Thymus (tissue), 11 donors: ENCODE data around the gene SFTPD. TPM values are rescaled to one million over a fixed set of nuclear protein-coding genes. Genes with fewer than 3 reads are reported as not detected.

Experiments used
- DNase-seq, 9 donors: peaks; one replicate each; pipeline ENCODE4 v3.0.0-alpha.2; 2013; ENCODE audit warnings: low spot score in 9 of 9, low read depth in 6 of 9, missing footprints in 1 of 9
- H3K27ac ChIP-seq, 2 donors: one replicate each; pipeline ENCODE4 v1.5.1; 2013; ENCODE audit warnings: control low read depth in 1 of 2, low read depth in 1 of 2, low read length in 1 of 2, mild to moderate bottlenecking in 1 of 2, moderate library complexity in 1 of 2
- H3K27me3 ChIP-seq, 2 donors: one replicate each; pipeline ENCODE4 v1.5.1; 2013; ENCODE audit warnings: low read length in 1 of 2; ENCODE audit not compliant: control insufficient read depth in 2 of 2, insufficient read depth in 1 of 2
- H3K36me3 ChIP-seq, 2 donors: one replicate each; pipeline ENCODE4 v1.5.1; 2013; ENCODE audit warnings: low read length in 1 of 2, mild to moderate bottlenecking in 1 of 2, moderate library complexity in 1 of 2; ENCODE audit not compliant: control insufficient read depth in 2 of 2, insufficient read depth in 2 of 2
- H3K4me1 ChIP-seq, 2 donors: one replicate each; pipeline ENCODE4 v1.5.1; 2013; ENCODE audit warnings: low read length in 2 of 2; ENCODE audit not compliant: control insufficient read depth in 2 of 2, insufficient read depth in 2 of 2
- H3K4me3 ChIP-seq, 2 donors: one replicate each; pipeline ENCODE4 v1.5.1; 2013; ENCODE audit warnings: low read length in 2 of 2, control low read depth in 1 of 2, mild to moderate bottlenecking in 1 of 2
- H3K9me3 ChIP-seq, 2 donors: one replicate each; pipeline ENCODE4 v1.5.1; 2013; ENCODE audit warnings: low read length in 1 of 2, mild to moderate bottlenecking in 1 of 2; ENCODE audit not compliant: control insufficient read depth in 2 of 2, insufficient read depth in 1 of 2
- WGBS: extraction: QIAGEN DNeasy Blood & Tissue Kit; methylation state at CpG from one replicate; pipeline ENCODE4 v1.1.7; 2013; 5-methylcytosine and 5-hydroxymethylcytosine counted together
- polyA plus RNA-seq: library from polyadenylated mRNA; stranded (reverse); fragments of 200-250 nt; gene quantifications from one replicate; pipeline ENCODE4 v1.2.3, GENCODE V29; 2013
- total RNA-seq: library from RNA; stranded (reverse); fragments of 120-200 nt; gene quantifications from one replicate; pipeline ENCODE4 v1.2.4, GENCODE V29; 2013
- donor health status: healthy.

Gene SFTPD
- total and polyA plus RNA-seq, 2 donors: 0.47 to 2.6 TPM

DNA sequence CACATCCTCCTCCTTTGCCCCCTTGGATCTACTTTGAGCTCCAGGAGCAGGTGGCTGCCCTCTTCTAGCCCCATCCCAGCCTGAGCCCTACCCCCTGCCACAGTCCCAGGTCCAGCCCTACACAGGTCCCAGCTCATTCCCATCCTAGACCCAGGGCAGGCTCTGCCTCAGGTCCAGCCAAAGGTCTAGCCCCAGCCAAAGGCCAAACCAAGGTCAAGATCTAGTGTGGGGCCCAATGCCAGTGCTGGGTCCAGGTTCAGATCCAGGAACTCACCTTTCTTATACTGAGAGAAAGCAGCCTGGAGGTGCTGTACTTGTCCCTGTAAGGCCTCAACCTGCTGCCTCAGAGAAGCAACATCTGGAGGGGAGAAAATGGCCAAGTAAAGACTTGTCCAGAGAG lies 8.5 kb downstream of the SFTPD start:
- Histone ChIP-seq H3K36me3 (no peaks in the 10 kb centered on the region), H3K4me1 (peaks cover 2 to 3% of the 10 kb centered on the region in 2 donors), H3K4me3 (no peak overlapping the region), H3K27me3 (no peaks in the 10 kb centered on the region), H3K9me3 (no peaks in the 10 kb centered on the region), H3K27ac (no peak overlapping the region)
- no peak for DNase-seq

DNA sequence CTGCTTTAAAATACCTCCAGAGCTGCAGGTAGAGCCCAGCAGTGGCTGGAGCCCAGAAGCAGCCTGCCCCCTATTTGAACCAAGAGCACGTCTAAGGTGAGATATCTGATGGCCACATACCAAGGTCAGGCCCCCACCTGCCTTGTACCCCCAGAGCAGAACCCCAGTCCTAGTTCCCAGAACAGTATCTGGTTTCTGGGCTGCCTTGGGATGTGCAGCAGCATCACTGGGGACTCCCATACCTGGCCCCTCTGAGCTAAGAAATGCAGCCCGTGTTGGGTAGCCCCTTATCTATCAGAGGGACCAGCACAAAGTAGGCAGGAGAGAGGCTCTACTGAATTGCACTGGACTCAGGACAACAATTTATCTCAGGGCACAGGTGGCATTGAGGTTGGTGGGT lies 8.9 kb downstream of the SFTPD start:
- 95% methylated on average over 2 of the region's 2 CpGs for WGBS
- DNase-seq: no peak
- no peak overlapping the region for H3K27ac ChIP-seq
- no peaks in the 10 kb centered on the region for H3K27me3 ChIP-seq
- H3K4me3 ChIP-seq: no peak overlapping the region
- H3K9me3 ChIP-seq: no peaks in the 10 kb centered on the region
- H3K4me1 ChIP-seq: peaks cover 2 to 3% of the 10 kb centered on the region in 2 donors
- H3K36me3 ChIP-seq: no peaks in the 10 kb centered on the region

DNA sequence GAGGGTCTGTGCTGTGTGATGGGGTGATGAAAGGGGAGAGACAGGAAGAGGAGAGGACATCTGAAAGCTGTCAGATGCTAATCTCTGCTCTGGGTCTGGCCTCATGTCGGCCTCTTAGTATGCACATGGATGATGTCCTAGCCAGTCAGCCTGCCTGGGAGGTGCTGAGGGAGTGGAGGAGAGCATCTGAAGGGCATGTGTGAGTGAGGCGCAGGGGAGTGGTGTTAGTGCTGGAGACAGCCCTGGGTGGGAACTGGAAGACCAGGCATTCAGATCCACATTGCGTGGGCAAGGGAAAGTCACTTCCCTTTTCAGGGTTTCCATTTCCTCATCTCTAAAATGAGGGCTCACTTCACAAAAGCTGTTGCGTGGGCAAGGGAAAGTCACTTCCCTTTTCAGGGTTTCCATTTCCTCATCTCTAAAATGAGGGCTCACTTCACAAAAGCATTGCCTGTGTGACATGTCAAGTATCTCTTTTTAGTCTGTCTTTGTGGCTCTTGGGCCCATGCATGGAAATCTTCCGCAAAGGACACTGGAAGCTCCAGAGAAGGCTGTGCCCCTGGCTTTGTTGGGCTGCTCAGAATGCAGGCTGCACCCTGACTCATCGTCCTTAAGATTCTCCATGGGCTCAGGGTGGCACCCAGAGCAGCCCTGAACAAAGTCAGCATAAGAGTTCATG lies 10.0 kb downstream of the SFTPD start:
- 59% methylated on average over 6 of the region's 6 CpGs for WGBS
- Histone ChIP-seq H3K27me3 (no peaks in the 10 kb centered on the region), H3K27ac (no peak overlapping the region), H3K36me3 (no peaks in the 10 kb centered on the region), H3K9me3 (no peaks in the 10 kb centered on the region), H3K4me1 (peaks cover 2 to 3% of the 10 kb centered on the region in 2 donors), H3K4me3 (no peak overlapping the region)
- peak in 2 of 9 donors; percentile 23 to 39 for DNase-seq

DNA sequence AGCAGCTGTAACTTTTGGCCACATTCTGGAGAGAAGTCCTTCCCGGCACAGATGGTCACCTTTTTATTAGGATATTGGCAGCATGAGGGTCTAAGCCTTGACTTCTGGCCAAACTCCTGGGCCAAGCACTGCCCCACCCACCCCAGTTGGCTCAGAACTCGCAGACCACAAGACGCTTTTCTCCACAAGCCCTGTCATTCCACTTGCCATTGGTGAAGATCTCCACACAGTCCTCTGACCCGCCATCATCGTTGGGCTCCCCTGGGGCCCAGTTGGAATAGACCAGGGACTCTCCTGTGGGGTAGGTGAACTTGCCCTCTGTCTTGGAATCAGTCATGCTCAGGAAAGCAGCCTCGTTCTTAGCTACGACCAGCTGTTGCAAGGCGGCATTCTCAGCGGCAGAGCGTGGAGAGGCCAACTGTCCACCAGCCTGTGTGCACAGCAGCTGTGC lies 11.2 kb downstream of the SFTPD start:
- no peaks in the 10 kb centered on the region for H3K27me3 ChIP-seq
- peaks cover 2 to 3% of the 10 kb centered on the region in 2 donors for H3K4me1 ChIP-seq
- DNase-seq: no peak
- no peak overlapping the region for H3K4me3 ChIP-seq
- no peaks in the 10 kb centered on the region for H3K36me3 ChIP-seq
- H3K27ac ChIP-seq: no peak overlapping the region
- 95% methylated on average over 10 of the region's 10 CpGs for WGBS
- no peaks in the 10 kb centered on the region for H3K9me3 ChIP-seq

DNA sequence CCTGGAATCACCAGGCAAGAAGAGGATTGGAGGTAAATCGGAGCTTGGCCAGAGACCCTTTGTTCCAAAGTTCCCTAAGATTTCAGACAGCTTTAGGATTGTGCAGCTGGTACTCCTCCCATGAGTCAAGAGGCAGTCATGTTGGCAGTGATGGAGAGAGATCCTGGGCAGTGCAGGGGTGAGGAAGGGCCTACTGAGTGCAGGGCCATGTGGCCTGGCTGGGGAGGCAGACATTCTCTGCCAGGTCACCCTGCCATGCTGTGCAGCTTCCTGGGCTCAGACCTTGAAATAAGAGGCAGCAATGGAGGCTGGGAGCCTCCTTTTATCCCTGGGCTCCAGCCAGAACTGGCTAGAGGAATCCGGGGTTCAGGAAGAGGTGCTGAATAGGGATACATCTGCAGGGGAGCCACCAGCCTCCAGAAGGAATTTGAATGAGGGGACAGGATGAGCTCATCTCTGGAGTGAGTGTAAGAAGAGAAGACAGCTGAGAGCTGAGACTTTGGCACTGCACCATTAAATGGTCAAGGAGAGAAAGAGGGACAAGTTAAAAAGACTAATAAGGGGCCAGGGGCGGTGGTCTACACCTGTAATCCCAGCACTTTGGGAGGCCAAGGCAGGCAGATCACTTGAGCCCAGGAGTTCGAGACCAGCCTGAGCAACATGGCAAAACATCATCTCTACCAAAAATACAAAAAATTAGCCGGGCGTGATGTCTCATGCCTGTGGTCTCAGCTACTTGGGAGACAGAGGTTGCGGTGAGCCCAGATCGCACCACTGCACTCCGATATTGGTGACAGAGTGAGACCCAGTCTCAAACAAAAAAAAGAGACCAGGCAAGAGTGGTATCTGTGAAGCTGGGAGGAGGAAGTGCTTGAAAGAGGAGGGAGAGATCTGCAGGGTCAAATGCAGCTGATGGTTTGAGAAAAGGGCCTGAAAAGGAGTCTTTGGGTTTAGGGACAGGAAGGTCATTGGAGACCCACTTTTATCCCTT lies 12.0 kb downstream of the SFTPD start:
- Histone ChIP-seq H3K27ac (no peak overlapping the region), H3K27me3 (no peaks in the 10 kb centered on the region), H3K4me3 (no peak overlapping the region), H3K9me3 (no peaks in the 10 kb centered on the region), H3K36me3 (no peaks in the 10 kb centered on the region), H3K4me1 (peaks cover 2 to 3% of the 10 kb centered on the region in 2 donors)
- WGBS: 83% methylated on average over 8 of the region's 9 CpGs
- no peak for DNase-seq

DNA sequence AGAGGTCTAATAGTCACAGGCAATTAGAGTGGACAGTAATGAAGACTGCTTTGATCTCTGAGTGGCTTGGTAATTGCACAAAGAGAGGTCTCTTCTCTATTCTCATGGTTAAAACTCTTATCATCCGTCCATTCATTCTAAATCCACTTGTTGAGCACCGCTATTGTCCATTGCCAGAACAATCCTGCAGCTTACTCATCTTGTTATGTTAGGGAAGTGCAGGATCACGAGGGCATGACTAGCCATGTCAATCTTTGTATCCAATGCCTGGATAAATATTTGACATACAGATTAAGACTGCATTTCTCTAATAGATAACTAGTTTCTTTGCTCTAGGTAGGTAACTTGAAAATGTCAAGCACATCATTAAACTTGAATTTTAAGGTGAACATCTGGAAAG lies 14.9 kb downstream of the SFTPD start:
- peaks cover 0 to 3% of the 10 kb centered on the region in 2 donors for H3K4me1 ChIP-seq
- H3K27me3 ChIP-seq: peaks cover 0 to 19% of the 10 kb centered on the region in 2 donors
- no peaks in the 10 kb centered on the region for H3K9me3 ChIP-seq
- H3K27ac ChIP-seq: no peak overlapping the region
- H3K4me3 ChIP-seq: no peak overlapping the region
- no peaks in the 10 kb centered on the region for H3K36me3 ChIP-seq
- no peak for DNase-seq
- 93% methylated on average over 3 of the region's 3 CpGs for WGBS

DNA sequence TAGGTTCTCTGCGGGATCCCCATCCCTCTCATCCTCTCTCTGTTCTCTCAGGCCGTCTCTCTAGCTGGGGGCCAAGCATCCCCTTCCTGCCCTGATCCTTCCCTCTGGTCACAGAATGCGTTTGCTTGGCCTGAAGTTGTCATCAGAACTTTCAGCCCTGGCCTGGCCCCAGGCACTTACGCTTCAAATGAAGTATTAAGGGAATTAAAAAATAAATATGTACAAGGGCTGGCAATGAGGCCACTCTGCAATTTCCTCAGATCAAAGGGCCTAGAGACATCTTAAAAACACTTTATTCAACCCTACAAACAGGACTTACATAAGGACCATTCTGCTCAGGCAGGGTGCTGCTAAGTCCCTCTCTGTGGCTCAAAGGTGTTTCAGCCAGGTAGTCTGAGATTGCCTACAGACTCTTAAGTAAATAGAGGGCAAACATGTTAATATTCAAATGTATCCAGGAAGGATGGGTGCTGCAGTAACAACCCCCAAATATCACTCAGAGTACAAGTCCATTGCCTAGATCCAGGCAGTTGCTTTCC lies 16.0 kb downstream of the SFTPD start:
- no peaks in the 10 kb centered on the region for H3K4me1 ChIP-seq
- H3K27ac ChIP-seq: no peak overlapping the region
- 94% methylated on average over 4 of the region's 4 CpGs for WGBS

DNA sequence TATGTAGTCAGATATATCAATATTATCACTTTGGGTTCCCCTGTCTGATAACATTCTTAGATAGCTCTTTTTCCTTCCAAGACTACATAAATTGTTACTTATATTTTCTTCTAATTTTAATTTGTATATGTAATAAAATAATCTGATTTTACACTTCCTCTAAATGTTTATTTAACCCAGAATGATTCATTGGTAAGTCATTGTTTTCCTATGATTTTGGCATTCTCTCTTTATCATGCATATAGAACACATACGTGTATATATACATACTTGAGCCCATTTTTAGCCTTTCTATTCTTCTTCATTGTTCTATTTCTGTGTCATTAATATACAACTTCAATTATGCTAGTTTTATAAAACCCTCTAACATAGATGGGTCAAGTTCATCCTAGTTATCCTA lies 16.6 kb downstream of the SFTPD start:
- no peaks in the 10 kb centered on the region for H3K9me3 ChIP-seq
- 94% methylated on average over 1 of the region's 1 CpG for WGBS
- H3K4me1 ChIP-seq: no peaks in the 10 kb centered on the region
- DNase-seq: no peak
- peaks cover 0 to 19% of the 10 kb centered on the region in 2 donors for H3K27me3 ChIP-seq
- H3K4me3 ChIP-seq: no peak overlapping the region
- H3K36me3 ChIP-seq: no peaks in the 10 kb centered on the region
- no peak overlapping the region for H3K27ac ChIP-seq

More for the DNA sequence above, 16.0 kb downstream of the SFTPD start:
- Histone ChIP-seq H3K4me3 (no peak overlapping the region), H3K27me3 (peaks cover 0 to 19% of the 10 kb centered on the region in 2 donors), H3K9me3 (no peaks in the 10 kb centered on the region), H3K36me3 (no peaks in the 10 kb centered on the region)
- DNase-seq: no peak

DNA sequence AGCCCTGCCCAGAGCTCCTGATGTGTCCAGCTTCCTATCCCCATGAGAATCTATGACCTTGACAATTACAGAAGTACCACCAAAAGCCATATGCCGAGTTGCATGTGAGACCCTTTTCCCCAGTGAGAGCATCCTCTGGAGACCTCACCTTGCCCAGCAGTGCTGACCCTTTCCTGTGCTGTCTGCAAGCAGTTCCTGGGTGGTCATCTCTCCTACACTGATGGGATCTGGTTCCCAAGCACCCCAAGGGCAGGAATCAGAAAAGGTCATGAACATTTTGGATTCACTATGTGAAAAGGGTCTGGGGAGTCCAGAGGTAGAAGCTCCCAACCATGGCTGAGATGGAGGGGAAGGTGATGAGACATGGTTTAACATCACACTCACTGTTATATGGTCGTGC lies 18.2 kb downstream of the SFTPD start:
- no peaks in the 10 kb centered on the region for H3K36me3 ChIP-seq
- H3K4me3 ChIP-seq: no peak overlapping the region
- DNase-seq: no peak
- peaks cover 0 to 19% of the 10 kb centered on the region in 2 donors for H3K27me3 ChIP-seq
- H3K4me1 ChIP-seq: no peaks in the 10 kb centered on the region
- WGBS: 74% methylated on average over 2 of the region's 2 CpGs
- no peaks in the 10 kb centered on the region for H3K9me3 ChIP-seq
- no peak overlapping the region for H3K27ac ChIP-seq
